HG03520 (cell line): Measurements from ENCODE around the gene RAPGEF2.
A peak's percentile ranks its signal among the peaks of the same experiment; 100 is the strongest.
"Not testable (repeated sequence)": the region's sequence is repeated elsewhere in the genome, so short reads cannot be mapped to it uniquely, and the experiment has no call there.

ENCODE experiments used
- ATAC-seq: cut with Tn5 transposase; IDR thresholded peaks from one replicate; pipeline ENCODE4 v1.9.1; 2021; ENCODE audit warnings: mild to moderate bottlenecking, moderate library complexity; ENCODE audit not compliant: unreplicated experiment

The RAPGEF2 gene

DNA sequence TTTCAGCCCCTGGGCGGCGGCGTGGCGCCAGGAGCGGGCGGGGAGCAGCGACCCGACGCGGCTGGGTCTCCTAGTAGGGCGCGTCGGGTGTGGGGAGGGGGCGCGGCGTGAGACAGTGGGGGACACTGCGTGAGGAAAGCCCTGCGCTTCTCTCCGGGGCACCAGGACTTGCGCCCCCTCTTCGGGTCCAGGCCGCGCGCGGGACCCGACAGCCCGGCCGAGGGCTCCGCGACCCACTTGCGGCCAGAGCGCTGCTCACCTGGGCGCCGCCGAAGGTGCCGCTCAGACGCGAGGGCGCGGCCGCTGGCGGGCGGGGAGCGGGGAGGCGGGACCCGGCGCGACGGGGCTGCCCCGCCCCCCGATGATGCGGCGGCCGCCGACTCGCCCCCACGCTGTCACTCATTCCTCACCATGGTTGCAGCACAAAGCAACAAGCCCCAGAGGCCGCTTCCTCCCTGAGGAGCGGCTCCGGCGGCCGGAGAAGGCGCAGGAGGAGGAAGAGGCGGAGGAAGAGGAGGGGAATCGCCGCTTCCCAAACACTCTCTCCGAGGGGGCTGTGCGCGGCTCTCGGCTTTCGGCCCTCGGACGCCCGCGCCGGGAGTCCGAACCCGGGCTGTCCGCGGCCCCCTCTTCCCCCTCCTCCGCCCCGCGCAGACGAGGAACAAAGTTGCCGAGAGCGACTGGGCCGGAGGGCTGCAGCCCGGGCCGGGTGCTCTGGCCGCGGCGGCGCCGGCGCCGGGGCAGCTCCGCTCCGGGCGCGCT, at the start of gene RAPGEF2:
RAPGEF2 (plus strand) TSS at position 458 of the 762 bp plus-strand sequence. CDS start 1,084 bp downstream, outside the sequence.
- ATAC-seq: peak; percentile 80

GRCh38 chr4:159055833-159056232, 47.0 kb upstream of the RAPGEF2 start:
- no peak for ATAC-seq

DNA sequence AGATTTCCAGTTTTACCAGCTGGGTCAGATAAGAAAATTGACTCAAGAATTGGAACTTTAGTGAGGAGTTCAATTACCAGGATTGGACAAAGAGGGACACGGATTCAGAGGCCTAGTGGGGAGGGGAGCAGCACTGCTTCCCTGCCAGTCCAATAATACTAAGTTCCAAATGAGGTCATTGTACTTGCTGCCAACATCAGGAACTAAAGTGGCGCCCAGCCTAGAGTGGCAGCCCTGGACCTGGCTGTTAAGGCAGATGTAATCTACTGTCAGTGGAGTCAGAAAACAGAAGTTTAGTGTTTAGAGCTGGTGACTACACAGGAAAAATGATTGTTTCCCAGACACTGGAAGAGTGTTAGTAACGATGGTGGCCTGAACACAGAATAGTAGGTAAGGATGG, 42.7 kb upstream of the RAPGEF2 start:
- ATAC-seq: no peak

DNA sequence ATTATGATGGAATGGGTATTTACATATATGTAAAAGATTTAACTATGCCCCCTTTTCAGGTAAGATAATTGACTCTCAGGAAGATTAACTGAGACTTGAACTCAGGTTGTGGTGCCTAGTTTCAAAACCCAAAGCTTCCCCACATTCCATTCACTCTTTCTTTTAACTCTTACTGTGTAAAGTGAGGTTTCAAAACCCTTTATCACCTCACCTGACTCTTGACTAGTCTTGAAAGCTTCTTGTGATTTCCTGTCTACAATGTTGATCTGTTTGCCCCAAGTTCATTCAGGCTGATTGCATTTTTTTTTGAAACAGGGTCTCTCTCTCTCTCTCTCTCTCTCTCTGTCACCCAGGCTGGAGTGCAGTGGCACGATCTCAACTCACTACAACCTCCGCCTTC, 40.5 kb upstream of the RAPGEF2 start:
- ATAC-seq: no peak

GRCh38 chr4:159065513-159066240, 37.2 kb upstream of the RAPGEF2 start:
- no peak for ATAC-seq

- ATAC-seq: not testable (repeated sequence)
Measured at GRCh38 chr4:159068139-159068538, 34.7 kb upstream of the RAPGEF2 start.

GRCh38 chr4:159069922-159070321, 33.0 kb upstream of the RAPGEF2 start:
- no peak for ATAC-seq

- no peak for ATAC-seq
Measured at GRCh38 chr4:159070742-159071141, 32.1 kb upstream of the RAPGEF2 start.

DNA sequence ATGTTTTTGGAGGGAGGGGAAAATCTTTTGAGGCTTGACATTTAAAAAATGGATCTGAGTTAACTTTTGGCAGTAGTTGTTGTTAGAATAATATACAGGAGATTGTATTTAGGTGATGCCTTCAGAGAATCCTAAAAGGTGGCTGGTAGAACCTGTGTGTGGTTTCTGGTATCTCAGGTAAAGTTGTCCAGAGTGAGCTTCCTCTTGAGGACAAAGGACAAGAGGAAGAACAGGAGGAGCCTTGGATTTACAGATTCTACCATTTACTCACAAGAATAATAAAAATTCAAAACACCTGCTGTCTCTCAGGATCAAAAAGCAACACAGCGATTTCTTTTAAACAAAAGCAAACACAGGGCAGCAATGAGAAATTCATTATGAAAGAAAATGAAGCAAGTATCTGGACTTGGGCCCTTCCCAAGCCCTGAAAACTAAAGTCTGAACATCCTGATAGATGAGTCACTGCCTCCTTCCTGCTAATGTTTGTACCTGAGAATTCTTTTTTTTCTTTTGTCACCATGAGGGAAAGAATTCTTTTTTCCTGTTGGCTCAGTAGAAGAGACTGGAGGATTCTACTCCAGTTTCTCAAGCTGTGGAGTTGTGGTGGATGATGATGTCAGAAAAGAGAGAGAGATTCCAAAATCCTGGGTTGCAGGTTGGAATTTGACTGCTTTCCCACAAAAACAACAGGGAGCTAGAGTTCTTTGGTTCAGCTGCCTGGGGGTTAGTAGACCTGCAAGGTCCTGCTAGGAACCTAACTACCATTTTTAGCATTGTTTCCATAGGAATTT, 31.5 kb upstream of the RAPGEF2 start:
- ATAC-seq: no peak

DNA sequence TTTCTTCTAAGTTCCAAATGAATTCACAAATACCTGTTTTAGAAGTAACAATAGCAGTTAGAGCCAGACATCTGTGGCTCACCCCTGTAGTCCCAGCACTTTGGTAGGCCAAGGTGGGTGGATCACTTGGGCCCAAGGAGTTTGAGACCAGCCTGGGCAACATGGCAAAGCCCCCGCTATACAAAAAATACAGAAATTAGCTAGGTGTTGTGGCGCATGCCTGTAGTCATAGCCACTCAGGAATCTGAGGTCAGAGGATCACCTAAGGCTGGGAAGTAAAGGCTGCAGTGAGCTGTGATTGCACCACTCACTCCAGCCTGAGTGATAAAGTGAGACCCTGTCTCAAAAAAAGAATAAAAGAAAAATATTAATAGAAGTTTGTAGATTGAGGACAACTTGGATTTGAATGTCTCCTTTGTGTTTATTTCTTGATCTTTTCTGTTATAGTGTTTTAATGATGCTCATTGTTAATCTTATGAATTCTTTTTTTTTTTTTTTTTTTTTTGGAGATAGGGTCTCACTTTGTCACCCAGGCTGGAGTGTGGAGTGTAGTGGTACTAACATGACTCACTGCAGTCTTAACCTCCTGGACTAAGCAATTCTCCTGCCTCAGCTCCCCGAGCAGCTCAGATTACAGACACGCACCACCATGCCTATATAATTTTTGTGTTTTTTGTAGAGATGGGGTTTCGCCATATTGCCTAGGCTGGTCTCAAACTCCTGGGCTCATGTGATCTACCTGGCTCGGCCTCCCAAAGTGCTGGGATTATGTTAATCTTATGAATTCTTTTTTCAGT, 30.7 kb upstream of the RAPGEF2 start:
- no peak for ATAC-seq

- ATAC-seq: no peak
Measured at GRCh38 chr4:159075531-159075932, 27.3 kb upstream of the RAPGEF2 start.

DNA sequence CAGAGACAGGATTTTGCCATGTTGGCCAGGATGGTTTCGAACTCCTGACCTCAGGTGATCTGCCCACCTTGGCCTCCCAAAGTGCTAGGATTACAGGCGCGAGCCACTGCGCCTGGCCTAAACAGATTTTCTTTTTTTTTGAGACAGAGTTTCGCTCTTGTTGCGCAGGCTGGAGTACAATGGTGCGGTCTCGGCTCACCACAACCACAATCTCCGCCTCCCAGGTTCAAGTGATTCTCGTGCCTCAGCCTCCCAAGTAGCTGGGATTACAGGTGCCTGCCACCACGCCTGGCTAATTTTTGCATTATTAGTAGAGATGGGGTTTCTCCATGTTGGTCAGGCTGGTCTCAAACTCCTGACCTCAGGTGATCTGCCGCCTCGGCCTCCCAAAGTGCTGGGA, 25.9 kb upstream of the RAPGEF2 start:
- ATAC-seq: not testable (repeated sequence)

DNA sequence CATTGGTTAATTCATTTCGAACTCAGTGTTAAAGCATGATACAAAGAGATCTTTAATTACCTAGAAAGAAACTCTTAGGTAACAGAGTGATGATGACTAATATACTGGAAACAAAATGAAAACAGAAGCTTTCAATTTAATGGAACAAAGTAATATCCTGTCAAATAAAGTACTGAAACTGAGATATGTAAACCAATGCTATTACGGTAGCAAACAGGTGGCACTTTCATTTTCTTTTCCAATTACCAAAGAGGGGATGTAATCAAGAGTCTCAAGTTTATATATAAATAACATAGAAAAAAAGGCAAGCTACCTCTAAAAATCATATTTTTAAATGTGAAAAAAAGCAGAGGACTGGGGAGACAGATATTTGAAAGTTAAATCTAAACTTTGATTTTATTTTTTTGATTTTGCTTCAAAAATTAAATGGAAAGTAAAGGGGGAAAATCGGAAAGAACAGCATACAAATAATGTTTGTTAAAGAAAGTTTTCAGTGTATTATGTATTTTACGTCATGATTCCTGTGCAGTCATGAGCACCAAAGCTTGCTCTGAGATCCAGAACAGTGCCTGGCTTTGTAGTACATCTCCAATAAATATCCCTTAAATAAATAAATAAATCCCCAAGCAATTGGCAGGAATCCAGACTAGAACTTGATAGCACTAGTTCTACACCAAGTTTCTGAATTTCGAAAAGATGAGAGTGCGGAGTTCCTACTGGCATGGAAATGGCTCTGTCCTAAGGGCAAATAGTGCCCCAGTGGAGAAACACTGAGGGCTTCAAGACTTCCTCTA, 25.0 kb upstream of the RAPGEF2 start:
- peak; percentile 100 for ATAC-seq

GRCh38 chr4:159079074-159079473, 23.8 kb upstream of the RAPGEF2 start:
- ATAC-seq: no peak

DNA sequence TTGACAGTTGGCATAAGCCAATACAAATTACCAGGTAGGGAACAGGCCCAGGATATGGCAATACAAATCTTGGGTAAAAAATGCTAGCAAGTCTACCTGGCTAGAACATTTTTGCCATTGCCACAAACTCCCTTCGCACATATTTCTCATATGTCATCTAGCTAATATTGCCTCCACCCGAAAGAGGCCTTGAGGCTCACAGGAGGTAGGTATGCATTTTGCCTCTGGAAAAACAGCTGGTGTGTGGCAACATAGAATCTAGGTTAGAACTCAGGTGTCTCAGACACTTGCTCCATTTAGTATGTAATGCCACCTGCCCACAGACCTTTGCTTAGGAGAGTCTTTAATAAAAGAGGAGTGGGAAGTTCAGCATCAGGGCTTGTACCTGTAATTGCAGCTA, 16.3 kb upstream of the RAPGEF2 start:
- no peak for ATAC-seq

DNA sequence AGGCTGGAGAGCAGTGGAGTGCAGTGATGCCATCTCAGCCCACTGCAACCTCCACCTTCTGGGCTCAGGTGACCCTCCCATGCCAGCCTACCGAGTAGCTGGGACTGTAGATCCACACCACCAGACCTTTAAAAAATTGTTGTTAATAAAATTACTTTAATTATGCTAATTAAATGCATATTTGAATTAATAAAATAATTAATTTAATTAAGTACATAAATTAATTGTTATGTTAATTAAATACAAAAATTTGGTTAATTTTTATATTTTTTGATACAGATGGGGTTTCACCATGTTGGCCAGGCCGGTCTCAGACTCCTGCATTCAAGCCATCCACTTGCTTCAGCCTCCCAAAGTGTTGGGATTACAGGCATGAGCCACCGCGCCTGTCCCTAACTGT, 12.6 kb upstream of the RAPGEF2 start:
- ATAC-seq: no peak

- ATAC-seq: not testable (repeated sequence)
Measured at GRCh38 chr4:159094156-159094555, 8.7 kb upstream of the RAPGEF2 start.

- ATAC-seq: no peak
Measured at GRCh38 chr4:159096434-159096833, 6.4 kb upstream of the RAPGEF2 start.

GRCh38 chr4:159097144-159097543, 5.7 kb upstream of the RAPGEF2 start:
- ATAC-seq: no peak

GRCh38 chr4:159097785-159098184, 5.1 kb upstream of the RAPGEF2 start:
- no peak for ATAC-seq
